ENCODE data around the gene MEPCE. TPM values are rescaled to one million over a fixed set of nuclear protein-coding genes. Genes with fewer than 3 reads are reported as not detected.

MEPCE gene
- total and polyA plus RNA-seq, 2 of the 8 experiments (the other 6 are each of a cell fraction or from before 2014, with no cell fraction given), result 22.8 to 48.8 TPM

DNA sequence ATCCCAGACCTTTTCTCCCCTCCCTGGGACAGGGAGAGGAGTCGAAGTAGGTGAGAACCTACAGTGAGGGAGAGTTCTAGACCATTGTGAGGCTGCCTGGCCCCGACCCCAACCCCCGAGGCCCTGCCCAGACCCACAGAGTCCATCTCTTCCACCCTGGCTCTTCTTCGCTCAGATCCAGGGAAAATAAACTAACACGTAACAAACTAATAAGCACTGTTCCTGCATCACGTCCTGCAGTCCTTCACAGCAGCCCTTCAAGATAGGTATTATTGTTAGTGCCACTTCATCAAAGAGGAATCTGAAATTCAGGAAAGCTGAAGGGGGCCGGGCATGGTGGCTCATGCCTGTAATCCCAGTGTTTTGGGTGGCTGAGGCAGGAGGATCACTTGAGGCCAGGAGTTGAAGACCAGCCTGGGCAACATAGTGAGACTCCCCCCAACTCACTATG is 34.6 kb downstream of the MEPCE start, which contains the start of gene SPACDR (continued):
- TF ChIP-seq, protein P1, sequence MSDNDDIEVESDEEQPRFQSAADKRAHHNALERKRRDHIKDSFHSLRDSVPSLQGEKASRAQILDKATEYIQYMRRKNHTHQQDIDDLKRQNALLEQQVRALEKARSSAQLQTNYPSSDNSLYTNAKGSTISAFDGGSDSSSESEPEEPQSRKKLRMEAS (IDR thresholded peaks at IDR 0.05), result no peak
- TF ChIP-seq, protein P2, sequence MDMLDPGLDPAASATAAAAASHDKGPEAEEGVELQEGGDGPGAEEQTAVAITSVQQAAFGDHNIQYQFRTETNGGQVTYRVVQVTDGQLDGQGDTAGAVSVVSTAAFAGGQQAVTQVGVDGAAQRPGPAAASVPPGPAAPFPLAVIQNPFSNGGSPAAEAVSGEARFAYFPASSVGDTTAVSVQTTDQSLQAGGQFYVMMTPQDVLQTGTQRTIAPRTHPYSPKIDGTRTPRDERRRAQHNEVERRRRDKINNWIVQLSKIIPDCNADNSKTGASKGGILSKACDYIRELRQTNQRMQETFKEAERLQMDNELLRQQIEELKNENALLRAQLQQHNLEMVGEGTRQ (IDR thresholded peaks at IDR 0.05; ENCODE audit: low read length), result no peak

Data from H1 (cell line).